Endothelial cell of umbilical vein (primary cell): ENCODE results near the gene DMD. TPM values are rescaled to one million over a fixed set of nuclear protein-coding genes. Genes with fewer than 3 reads are reported as not detected.

Experiments
- BruUV-seq: library from RNA; stranded (reverse); fragments of 400-500 nt; replicated peaks from 2 replicates; lab custom pipeline; 2021; lab: Mats Ljungman, UMichigan
- CTCF ChIA-PET: fragments of 300-600, 350-600 bp; sonication (Branson Sonifier 250); formaldehyde crosslinking; loops from one replicate; lab custom pipeline; 2021; ENCODE audit warnings: antibody characterized with exemption, inconsistent platforms; lab: Charles Lee
- POLR2A ChIA-PET: fragments of 300-600, 350-600 bp; sonication (Branson Sonifier 250); formaldehyde crosslinking; loops from one replicate; lab custom pipeline; 2021; ENCODE audit warnings: antibody characterized with exemption, inconsistent platforms; lab: Charles Lee
- DNase-seq: peaks from one replicate; pipeline ENCODE4 v3.0.0-alpha.2; 2011; ENCODE audit warnings: low read depth, low spot score
- FAIRE-seq: peaks from 2 replicates; lab custom pipeline; 2011; peaks lifted over from hg19 to GRCh38; lab: Jason Lieb, UNC
- H2AFZ ChIP-seq: 2 replicates; pipeline ENCODE4 v1.6.0; 2012; ENCODE audit warnings: low read depth, low read length, control low read depth, inconsistent platforms
- H3K27ac ChIP-seq: 2 replicates; pipeline ENCODE4 v1.5.1; 2011; ENCODE audit warnings: low read depth, mild to moderate bottlenecking, control low read depth, low read length, moderate library complexity; ENCODE audit not compliant: insufficient read depth
- H3K27me3 ChIP-seq, 2 experiments: 2 replicates each; pipeline versions ENCODE4 v1.6.0 to v1.6.1; 2011; ENCODE audit warnings: low read length in 2 of 2, mixed read lengths in 1 of 2; ENCODE audit not compliant: control insufficient read depth in 2 of 2, insufficient read depth in 2 of 2
- H3K36me3 ChIP-seq, 2 experiments: 2 replicates in 1 of 2; 3 replicates in 1 of 2; pipeline ENCODE4 v1.5.1; 2011; ENCODE audit warnings: low read length in 2 of 2, mild to moderate bottlenecking in 1 of 2, moderate library complexity in 1 of 2; ENCODE audit not compliant: control insufficient read depth in 2 of 2, insufficient read depth in 2 of 2; ENCODE audit errors: extremely low read depth in 1 of 2
- H3K4me1 ChIP-seq: 3 replicates; pipeline ENCODE4 v1.5.1; 2011; ENCODE audit warnings: mild to moderate bottlenecking, low read length; ENCODE audit not compliant: control insufficient read depth, insufficient read depth; ENCODE audit errors: extremely low read depth
- H3K4me2 ChIP-seq: 2 replicates; pipeline ENCODE4 v1.6.1; 2011; ENCODE audit warnings: low read length, control low read depth, mixed read lengths; ENCODE audit not compliant: insufficient read depth
- H3K4me3 ChIP-seq, 3 experiments: fragments of 200-600 bp in 1 of 3; sonication (generic), shearing (Covaris generic) in 1 of 3; replicated peaks in 1 of 3; 2 replicates each; pipeline ENCODE4 v1.5.1; 2011 to 2016; ENCODE audit warnings: control low read depth in 3 of 3, low read length in 3 of 3, mild to moderate bottlenecking in 2 of 3, inconsistent platforms in 1 of 3, low read depth in 1 of 3, moderate library complexity in 1 of 3; ENCODE audit not compliant: insufficient read depth in 1 of 3
- H3K79me2 ChIP-seq: 2 replicates; pipeline ENCODE4 v1.6.0; 2012; ENCODE audit warnings: low read length, inconsistent platforms; ENCODE audit not compliant: control insufficient read depth, insufficient read depth
- H3K9ac ChIP-seq: replicated peaks from 2 replicates; pipeline ENCODE3; 2011; ENCODE audit warnings: low read length, control low read depth; ENCODE audit not compliant: insufficient read depth; ENCODE audit errors: extremely low read depth
- H3K9me1 ChIP-seq: replicated peaks from 3 replicates; pipeline ENCODE4 v1.6.0; 2011; ENCODE audit warnings: mild to moderate bottlenecking, low read length; ENCODE audit not compliant: control insufficient read depth, insufficient read depth; ENCODE audit errors: extremely low read depth
- H3K9me3 ChIP-seq: replicated peaks from 2 replicates; pipeline ENCODE4 v1.5.1; 2012; ENCODE audit warnings: low read length, inconsistent platforms; ENCODE audit not compliant: control insufficient read depth, insufficient read depth
- H4K20me1 ChIP-seq: replicated peaks from 2 replicates; pipeline ENCODE3; 2011; ENCODE audit warnings: mild to moderate bottlenecking, low read length; ENCODE audit not compliant: control insufficient read depth, insufficient read depth; ENCODE audit errors: extremely low read depth
- CTCF ChIP-seq, 2 donors: IDR thresholded peaks; 1 replicate in 1 of 2; 2 replicates in 1 of 2; pipeline ENCODE4 v1.5.1; 2011; ENCODE audit warnings: low read length in 2 of 2, mild to moderate bottlenecking in 2 of 2, moderate library complexity in 2 of 2, control low read depth in 1 of 2, inconsistent platforms in 1 of 2, low read depth in 1 of 2; ENCODE audit not compliant: insufficient read depth in 1 of 2; ENCODE audit errors: extremely low read depth in 1 of 2
- EZH2 ChIP-seq: IDR thresholded peaks from 2 replicates; pipeline ENCODE4 v1.6.1; 2012; ENCODE audit warnings: borderline replicate concordance, low read depth, mild to moderate bottlenecking, moderate library complexity, low read length, inconsistent platforms; ENCODE audit not compliant: severe bottlenecking
- FOS ChIP-seq: IDR thresholded peaks from 2 replicates; pipeline ENCODE4 v1.6.1; 2011; ENCODE audit warnings: mild to moderate bottlenecking, low read length, moderate library complexity, borderline replicate concordance; ENCODE audit not compliant: insufficient read depth
- GATA2 ChIP-seq: IDR thresholded peaks from 2 replicates; pipeline ENCODE4 v1.7.0; 2011; ENCODE audit warnings: low read depth, mild to moderate bottlenecking, moderate library complexity, mixed read lengths, low read length; ENCODE audit not compliant: insufficient read length, insufficient read depth
- JUN ChIP-seq: IDR thresholded peaks from 2 replicates; pipeline ENCODE4 v1.6.1; 2011; ENCODE audit warnings: borderline replicate concordance, low read depth; ENCODE audit not compliant: insufficient read length, insufficient read depth
- MAX ChIP-seq: IDR thresholded peaks from 2 replicates; pipeline ENCODE4 v1.6.1; 2011; ENCODE audit not compliant: insufficient read depth, insufficient read length
- MYC ChIP-seq: IDR thresholded peaks from one replicate; pipeline ENCODE4 v1.6.1; 2011; ENCODE audit warnings: mild to moderate bottlenecking, low read depth, low read length
- POLR2A ChIP-seq: IDR thresholded peaks from 2 replicates; pipeline ENCODE4 v1.6.1; 2012; ENCODE audit warnings: low read depth, mild to moderate bottlenecking, control low read depth, low read length
- POLR2AphosphoS5 ChIP-seq: IDR thresholded peaks from 2 replicates; pipeline ENCODE4 v1.6.1; 2012; ENCODE audit warnings: low read depth, mild to moderate bottlenecking, control low read depth, low read length, moderate library complexity; ENCODE audit not compliant: insufficient read depth
- dilution Hi-C: fragments of 300-500 bp; cut with MboI; formaldehyde crosslinking; loops from one replicate; pipeline ENCODE4 v1.15.0; 2019; ENCODE audit warnings: low sequenced_read_pairs; ENCODE audit not compliant: extremely low pct_ligation_motif_present
- intact Hi-C: fragments of 100-400 bp; cut with micrococcal nuclease; formaldehyde crosslinking; loops from one replicate; pipeline ENCODE4 v1.10.0; 2022
- polyA plus RNA-seq, 4 experiments: library from polyadenylated mRNA; depleted of rRNA in 3 of 4; stranded (reverse) in 3 of 4; unstranded in 1 of 4; fragments of >200 nt; gene quantifications; 2 replicates each; pipeline versions ENCODE4 v1.2.1 to v1.2.3, GENCODE V29; 2011 to 2012; ENCODE audit warnings: missing spikeins in 1 of 4
- total RNA-seq: library from RNA; stranded (reverse); gene quantifications from 2 replicates; pipeline ENCODE4 v1.2.3, GENCODE V29; 2021

The DMD gene
- total and polyA plus RNA-seq, 2 donors (not counting 3 experiments of a cell fraction or from before 2014, with no cell fraction given): 7.3 to 9.0 TPM

GRCh38 chrX:32778965-32779364, 432.4 kb downstream of the DMD start:
- DNase-seq (no peak), FAIRE-seq (no peak)
- Histone ChIP-seq H3K27ac (no peak overlapping the region), H3K4me1 (no peaks in the 10 kb centered on the region), H3K79me2 (no peaks in the 10 kb centered on the region), H3K9me3 (no peaks in the 10 kb centered on the region), H3K9me1 (no peaks in the 10 kb centered on the region), H2AFZ (no peak overlapping the region), H3K9ac (no peak overlapping the region), H3K27me3 (no peaks in the 10 kb centered on the region), H3K4me3 (no peak overlapping the region), H3K4me2 (no peak overlapping the region), H3K36me3 (no peaks in the 10 kb centered on the region), H4K20me1 (no peaks in the 10 kb centered on the region)
- dilution Hi-C loops (no loop called here), intact Hi-C loops (no loop called here)
- TF ChIP-seq JUN (no peak), GATA2 (no peak), MYC (no peak), EZH2 (no peak), CTCF (IDR thresholded peaks at IDR 0.05; ENCODE audit: extremely low read depth in 1 of 2, insufficient read depth in 1 of 2, low read depth in 1 of 2, low read length in 2 of 2) (no peak)
- POLR2A ChIA-PET: no interaction called here
- BruUV-seq: no TSS peak
- CTCF ChIA-PET: interaction anchor here (0.7 to 1.1 kb wide), 2 partner anchors 557 to 558 kb away, joined by 4 read pairs; no protein-coding TSS in a partner anchor

GRCh38 chrX:32774966-32775365, 436.4 kb downstream of the DMD start:
- no peaks in the 10 kb centered on the region for H3K27me3 ChIP-seq
- no peak overlapping the region for H3K27ac ChIP-seq
- BruUV-seq: no TSS peak
- H3K9me1 ChIP-seq: no peaks in the 10 kb centered on the region
- H3K4me2 ChIP-seq: no peak overlapping the region
- H4K20me1 ChIP-seq: no peaks in the 10 kb centered on the region
- intact Hi-C loops (no loop called here), dilution Hi-C loops (no loop called here)
- H3K9ac ChIP-seq: no peak overlapping the region
- H3K79me2 ChIP-seq: no peaks in the 10 kb centered on the region
- H3K9me3 ChIP-seq: no peaks in the 10 kb centered on the region
- ChIA-PET CTCF (no interaction called here), POLR2A (no interaction called here)
- TF ChIP-seq EZH2 (no peak), JUN (no peak), CTCF (IDR thresholded peaks at IDR 0.05; ENCODE audit: extremely low read depth in 1 of 2, insufficient read depth in 1 of 2, low read depth in 1 of 2, low read length in 2 of 2) (no peak), POLR2AphosphoS5 (no peak), MAX (no peak), FOS (no peak), MYC (no peak), POLR2A (no peak), GATA2 (no peak)
- H3K4me1 ChIP-seq: no peaks in the 10 kb centered on the region
- H3K4me3 ChIP-seq: no peak overlapping the region
- FAIRE-seq: no peak
- no peak overlapping the region for H2AFZ ChIP-seq
- H3K36me3 ChIP-seq: no peaks in the 10 kb centered on the region
- DNase-seq: no peak
